Nephron (organoid): ENCODE results near the gene PDE6G.
A peak's percentile ranks its signal among the peaks of the same experiment; 100 is the strongest.

Experiments used
- H3K27ac Mint-ChIP-seq, 3 experiments: 2 replicates each; pipeline ENCODE4 v1.8.0; 2020; ENCODE audit warnings: mixed read lengths in 3 of 3, mild to moderate bottlenecking in 2 of 3, moderate library complexity in 1 of 3
- H3K27me3 Mint-ChIP-seq: 2 replicates; pipeline ENCODE4 v1.8.0; 2021; ENCODE audit warnings: low read depth, mild to moderate bottlenecking, moderate library complexity, mixed read lengths
- H3K36me3 Mint-ChIP-seq: 2 replicates; pipeline ENCODE4 v1.8.0; 2020; ENCODE audit warnings: low read depth, mixed read lengths
- H3K4me1 Mint-ChIP-seq: 2 replicates; pipeline ENCODE4 v1.8.0; 2020; ENCODE audit warnings: mixed read lengths
- H3K4me3 Mint-ChIP-seq, 3 experiments: 2 replicates each; pipeline ENCODE4 v1.8.0; 2020; ENCODE audit warnings: mild to moderate bottlenecking in 3 of 3, mixed read lengths in 3 of 3, moderate library complexity in 2 of 3
- H3K9me3 Mint-ChIP-seq: 2 replicates; pipeline ENCODE4 v1.8.0; 2020; ENCODE audit warnings: mixed read lengths
- TF ChIP-seq, protein P1 (sequence below), 3 experiments: fragments of 200-600 bp; sonication (generic); IDR thresholded peaks; one replicate each; pipeline ENCODE4 v1.5.0; 2021; ENCODE audit warnings: antibody characterized with exemption in 3 of 3; ENCODE audit not compliant: unreplicated experiment in 3 of 3

Gene PDE6G

DNA sequence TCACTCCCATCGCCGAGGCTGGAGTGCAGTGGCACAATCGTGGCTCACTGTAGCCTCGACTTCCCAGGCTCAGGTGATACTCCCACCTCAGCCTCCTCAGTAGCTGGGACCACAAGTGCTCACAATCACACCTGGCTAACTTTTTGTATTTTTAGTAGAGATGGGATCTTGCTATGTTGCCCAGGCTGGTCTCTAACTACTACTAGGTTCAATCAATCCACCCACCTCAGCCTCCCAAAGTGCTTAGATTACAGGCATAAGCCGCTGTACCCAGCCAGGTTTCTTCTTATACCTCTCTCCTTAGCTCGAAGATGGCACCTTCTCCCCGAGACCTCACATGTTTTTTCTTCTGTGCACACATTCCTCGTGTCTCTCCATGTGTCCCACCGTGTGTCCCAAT, 16.3 kb downstream of the PDE6G start:
- H3K36me3 Mint-ChIP-seq = no peaks in the 10 kb centered on the region
- no peaks in the 10 kb centered on the region for H3K27me3 Mint-ChIP-seq
- peaks cover 12% of the 10 kb centered on the region for H3K4me1 Mint-ChIP-seq
- no peak overlapping the region for H3K27ac Mint-ChIP-seq
- H3K4me3 Mint-ChIP-seq = peak overlapping the region in 2 of 3 experiments; percentile 26 to 31
- H3K9me3 Mint-ChIP-seq = no peaks in the 10 kb centered on the region
- TF ChIP-seq, protein P1, sequence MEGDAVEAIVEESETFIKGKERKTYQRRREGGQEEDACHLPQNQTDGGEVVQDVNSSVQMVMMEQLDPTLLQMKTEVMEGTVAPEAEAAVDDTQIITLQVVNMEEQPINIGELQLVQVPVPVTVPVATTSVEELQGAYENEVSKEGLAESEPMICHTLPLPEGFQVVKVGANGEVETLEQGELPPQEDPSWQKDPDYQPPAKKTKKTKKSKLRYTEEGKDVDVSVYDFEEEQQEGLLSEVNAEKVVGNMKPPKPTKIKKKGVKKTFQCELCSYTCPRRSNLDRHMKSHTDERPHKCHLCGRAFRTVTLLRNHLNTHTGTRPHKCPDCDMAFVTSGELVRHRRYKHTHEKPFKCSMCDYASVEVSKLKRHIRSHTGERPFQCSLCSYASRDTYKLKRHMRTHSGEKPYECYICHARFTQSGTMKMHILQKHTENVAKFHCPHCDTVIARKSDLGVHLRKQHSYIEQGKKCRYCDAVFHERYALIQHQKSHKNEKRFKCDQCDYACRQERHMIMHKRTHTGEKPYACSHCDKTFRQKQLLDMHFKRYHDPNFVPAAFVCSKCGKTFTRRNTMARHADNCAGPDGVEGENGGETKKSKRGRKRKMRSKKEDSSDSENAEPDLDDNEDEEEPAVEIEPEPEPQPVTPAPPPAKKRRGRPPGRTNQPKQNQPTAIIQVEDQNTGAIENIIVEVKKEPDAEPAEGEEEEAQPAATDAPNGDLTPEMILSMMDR (IDR thresholded peaks at IDR 0.05; ENCODE audit: unreplicated experiment in 3 of 3) = no peak

DNA sequence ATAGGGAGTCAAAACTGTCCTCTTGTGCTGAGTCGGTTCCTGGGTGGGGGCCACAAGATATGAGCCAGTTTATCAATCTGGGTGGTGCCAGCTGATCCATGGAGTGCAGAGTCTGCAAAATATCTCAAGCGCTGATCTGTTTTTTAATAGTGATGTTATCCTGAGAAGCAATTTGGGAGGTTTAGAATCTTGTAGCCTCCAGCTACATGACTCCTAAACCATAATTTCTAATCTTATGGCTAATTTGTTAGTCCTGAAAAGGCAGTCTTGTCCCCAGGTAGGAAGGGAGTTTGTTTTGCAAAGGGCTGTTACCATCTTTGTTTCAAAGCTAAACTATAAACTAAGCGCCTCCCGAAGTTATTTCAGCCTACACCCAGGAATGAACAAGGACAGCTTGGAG, 17.7 kb downstream of the PDE6G start:
- Mint-ChIP-seq H3K36me3 (peaks cover 3% of the 10 kb centered on the region), H3K9me3 (no peaks in the 10 kb centered on the region), H3K27ac (peak overlapping the region in 1 of 3 experiments; percentile 83), H3K27me3 (no peaks in the 10 kb centered on the region), H3K4me3 (peak overlapping the region; percentile 65 to 80 (median 72)), H3K4me1 (peaks cover 12% of the 10 kb centered on the region)
- TF ChIP-seq, protein P1 (IDR thresholded peaks at IDR 0.05; ENCODE audit: unreplicated experiment in 3 of 3) = no peak

DNA sequence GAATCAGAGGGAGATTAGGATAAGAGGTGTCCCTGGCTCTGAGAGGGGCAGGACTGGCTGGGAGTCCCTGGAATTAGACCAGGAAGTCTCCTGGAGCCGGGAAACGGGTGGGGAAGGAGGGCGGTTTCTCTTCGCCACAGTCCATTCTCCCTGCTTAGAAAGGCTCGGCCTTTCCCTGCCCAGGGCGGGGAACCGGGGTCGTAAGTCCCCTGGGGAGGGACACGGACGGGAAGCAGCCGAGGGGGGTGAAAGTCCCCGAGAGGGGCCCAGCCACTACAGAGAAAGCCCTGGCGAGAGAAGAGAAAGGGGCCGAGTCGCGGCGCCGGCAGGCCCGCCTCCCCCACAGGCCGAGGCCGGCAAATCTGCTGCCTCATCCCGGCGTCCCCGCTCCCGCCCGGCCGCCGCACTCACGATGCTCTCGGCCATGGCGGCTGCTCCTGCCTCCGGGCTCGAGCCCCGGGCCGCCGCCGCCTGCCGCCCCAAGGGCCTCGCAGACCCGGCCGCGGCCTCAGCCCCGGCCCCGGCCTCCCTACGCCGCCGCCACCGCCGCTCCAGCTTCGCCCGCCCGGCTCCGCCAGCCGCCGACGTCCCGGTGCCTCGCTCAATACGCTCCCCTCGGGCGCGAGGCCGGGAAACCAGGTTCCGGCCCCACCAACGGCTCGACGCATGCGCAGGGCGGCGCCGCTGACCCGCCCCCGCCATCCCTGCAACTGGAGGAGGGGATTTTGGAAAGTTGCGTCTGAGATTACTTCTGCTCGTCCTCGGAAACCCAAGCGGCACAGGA, 19.6 kb downstream of the PDE6G start, which contains the start of the genes NPLOC4 and TSPAN10:
TSS of gene NPLOC4 (minus strand) at position 608 of the 784 bp plus-strand sequence. CDS start at position 426, 182 bp downstream.
TSS of gene TSPAN10 (plus strand) at position 692 of the 784 bp plus-strand sequence. CDS start 5,217 bp downstream, outside the sequence.
- H3K9me3 Mint-ChIP-seq = no peaks in the 10 kb centered on the region
- TF ChIP-seq, protein P1 (IDR thresholded peaks at IDR 0.05; ENCODE audit: unreplicated experiment in 3 of 3) = no peak
- peaks cover 7% of the 10 kb centered on the region for H3K36me3 Mint-ChIP-seq
- peaks cover 17% of the 10 kb centered on the region for H3K4me1 Mint-ChIP-seq
- peak within 1 kb of the TSS; percentile 87 to 97 (median 93) for H3K27ac Mint-ChIP-seq
- H3K4me3 Mint-ChIP-seq = peak within 1 kb of the TSS; percentile 92 to 98 (median 97)
- no peaks in the 10 kb centered on the region for H3K27me3 Mint-ChIP-seq

DNA sequence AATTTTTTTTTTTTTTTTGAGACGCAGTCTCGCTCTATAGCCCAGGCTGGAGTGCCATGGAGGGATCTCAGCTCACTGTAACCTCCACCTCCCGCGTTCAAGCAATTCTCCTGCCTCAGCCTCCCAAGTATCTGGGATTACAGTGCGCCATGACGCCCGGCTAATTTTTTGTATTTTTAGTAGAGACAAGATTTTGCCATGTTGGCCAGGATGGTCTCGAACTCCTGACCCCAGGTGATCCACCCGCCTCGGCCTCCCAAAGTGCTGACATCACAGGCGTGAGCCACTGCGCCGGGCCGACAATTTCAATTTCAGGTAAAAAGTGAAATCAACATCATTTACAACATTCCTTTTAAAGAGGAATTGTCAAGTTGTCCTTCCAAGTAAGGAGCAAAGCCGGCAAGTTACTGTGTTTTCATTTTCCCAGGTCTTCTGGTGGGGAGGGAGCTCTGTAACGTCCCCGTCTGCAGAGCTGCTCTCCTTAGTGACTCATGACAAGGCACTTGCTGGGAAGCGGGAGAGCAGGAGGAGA, 20.3 kb downstream of the PDE6G start:
- Mint-ChIP-seq H3K36me3 (peaks cover 11% of the 10 kb centered on the region), H3K4me1 (peaks cover 17% of the 10 kb centered on the region)

DNA sequence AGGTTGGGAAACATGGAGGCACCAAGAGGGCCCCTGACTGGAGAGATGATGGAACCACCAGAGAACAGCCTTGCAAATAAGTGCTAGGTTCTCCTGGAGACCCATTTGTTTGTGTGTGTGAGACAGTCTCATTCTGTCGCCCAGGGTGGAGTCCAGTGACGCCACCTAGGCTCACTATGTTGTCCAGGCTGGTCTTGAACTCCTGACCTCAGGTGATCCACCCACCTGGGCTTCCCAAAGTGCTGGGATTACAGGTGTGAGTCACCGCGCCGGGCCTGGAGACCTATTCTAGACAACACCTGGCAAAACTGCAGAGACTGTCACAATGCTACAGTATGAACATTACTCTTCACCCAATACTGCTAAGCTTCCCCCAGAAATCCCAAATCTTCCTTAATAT, 20.9 kb downstream of the PDE6G start:
- Mint-ChIP-seq H3K27ac (peak overlapping the region in 2 of 3 experiments; percentile 49 to 93), H3K27me3 (no peaks in the 10 kb centered on the region), H3K9me3 (no peaks in the 10 kb centered on the region), H3K36me3 (peaks cover 13% of the 10 kb centered on the region), H3K4me1 (peaks cover 17% of the 10 kb centered on the region), H3K4me3 (peak overlapping the region; percentile 89 to 98 (median 97))
- TF ChIP-seq, protein P1 (IDR thresholded peaks at IDR 0.05; ENCODE audit: unreplicated experiment in 3 of 3) = no peak

More for the DNA sequence above, 20.3 kb downstream of the PDE6G start:
- Mint-ChIP-seq H3K27me3 (no peaks in the 10 kb centered on the region), H3K27ac (peak overlapping the region; percentile 87 to 97 (median 93)), H3K9me3 (no peaks in the 10 kb centered on the region), H3K4me3 (peak overlapping the region; percentile 89 to 98 (median 97))
- TF ChIP-seq, protein P1 (IDR thresholded peaks at IDR 0.05; ENCODE audit: unreplicated experiment in 3 of 3) = no peak
